GM12864 (cell line): ENCODE measurements around the gene CTSZ.

Experiments
- DNase-seq: peaks from one replicate; pipeline ENCODE4 v3.0.0-alpha.2; 2011; ENCODE audit warnings: low read depth
- H3K4me3 ChIP-seq: 2 replicates; pipeline ENCODE4 v1.5.1; 2011; ENCODE audit warnings: mild to moderate bottlenecking, low read depth, low read length, control low read depth
- CTCF ChIP-seq: IDR thresholded peaks from 2 replicates; pipeline ENCODE4 v1.5.1; 2011; ENCODE audit warnings: low read depth, mild to moderate bottlenecking, moderate library complexity, low read length, control low read depth, inconsistent platforms; ENCODE audit errors: missing control alignments

The CTSZ gene

GRCh38 chr20:58992911-58993310 is 14.1 kb downstream of the CTSZ start:
- no peak overlapping the region for H3K4me3 ChIP-seq
- no peak for TF ChIP-seq CTCF
- no peak for DNase-seq

- TF ChIP-seq CTCF, result no peak
- no peak for DNase-seq
These were observed 15.3 kb downstream of the CTSZ start for GRCh38 chr20:58991715-58992114.

GRCh38 chr20:58990651-58991445 is 16.2 kb downstream of the CTSZ start:
- DNase-seq, result no peak
- no peak for TF ChIP-seq CTCF
- no peak overlapping the region for H3K4me3 ChIP-seq

More at GRCh38 chr20:58991715-58992114, 15.3 kb downstream of the CTSZ start:
- H3K4me3 ChIP-seq, result no peak overlapping the region

GRCh38 chr20:58989196-58989595 is 17.9 kb downstream of the CTSZ start:
- H3K4me3 ChIP-seq, result no peak overlapping the region
- DNase-seq, result no peak
- no peak for TF ChIP-seq CTCF

- TF ChIP-seq CTCF, result no peak
- no peak for DNase-seq
These were observed 18.5 kb downstream of the CTSZ start for GRCh38 chr20:58988565-58988882.

GRCh38 chr20:58987790-58988564 is 19.1 kb downstream of the CTSZ start:
- no peak overlapping the region for H3K4me3 ChIP-seq
- no peak for DNase-seq
- TF ChIP-seq CTCF, result no peak

More at GRCh38 chr20:58988565-58988882, 18.5 kb downstream of the CTSZ start:
- no peak overlapping the region for H3K4me3 ChIP-seq
